SK-N-SH (cell line): ENCODE measurements around the gene MDK. TPM values are rescaled to one million over a fixed set of nuclear protein-coding genes. Genes with fewer than 3 reads are reported as not detected.
A peak's percentile ranks its signal among the peaks of the same experiment; 100 is the strongest.

Experiments used
- CTCF ChIA-PET: fragments of 300-600, 350-600 bp; formaldehyde crosslinking; extraction: SDS; loops from one replicate; lab custom pipeline; 2021; lab: Yijun Ruan, JAX
- POLR2A ChIA-PET: fragments of 350-600 bp; sonication (Branson Sonifier 250); formaldehyde crosslinking; extraction: SDS; loops from one replicate; lab custom pipeline; 2020; ENCODE audit warnings: antibody characterized with exemption, inconsistent platforms; lab: Yijun Ruan, JAX
- DNase-seq: peaks from one replicate; pipeline ENCODE4 v3.0.0; 2012
- H2AFZ ChIP-seq: fragments of 200-600 bp; sonication (generic); 2 replicates; pipeline ENCODE4 v1.8.1; 2016; ENCODE audit warnings: antibody characterized with exemption, mild to moderate bottlenecking, low read depth
- H3F3A ChIP-seq: fragments of 200-600 bp; sonication (generic); replicated peaks from 2 replicates; pipeline ENCODE3; 2016; ENCODE audit warnings: antibody characterized with exemption, mild to moderate bottlenecking; ENCODE audit not compliant: insufficient read depth
- H3K27ac ChIP-seq, 2 experiments: fragments of 200-500 bp in 1 of 2; fragments of 200-600 bp in 1 of 2; sonication (Bioruptor generic) in 1 of 2; sonication (generic), shearing (Covaris generic) in 1 of 2; 2 replicates each; pipeline versions ENCODE4 v1.5.1 to v1.6.1; 2014 to 2016; ENCODE audit warnings: low read depth in 2 of 2, inconsistent platforms in 1 of 2, low read length in 1 of 2, mild to moderate bottlenecking in 1 of 2, mixed read lengths in 1 of 2
- H3K27me3 ChIP-seq: fragments of 200-600 bp; sonication (generic), shearing (Covaris generic); 2 replicates; pipeline ENCODE4 v1.6.1; 2016; ENCODE audit warnings: mixed run types; ENCODE audit not compliant: insufficient read depth
- H3K36me3 ChIP-seq, 2 experiments: fragments of 200-500 bp in 1 of 2; fragments of 200-600 bp in 1 of 2; sonication (Bioruptor generic) in 1 of 2; sonication (generic) in 1 of 2; replicated peaks in 1 of 2; 2 replicates each; pipeline versions ENCODE3 to v1.5.1; 2014 to 2016; ENCODE audit warnings: low read length in 1 of 2, mild to moderate bottlenecking in 1 of 2; ENCODE audit not compliant: insufficient read depth in 2 of 2, control insufficient read depth in 1 of 2
- H3K4me1 ChIP-seq, 2 experiments: fragments of 200-500 bp in 1 of 2; fragments of 200-600 bp in 1 of 2; sonication (Bioruptor generic) in 1 of 2; sonication (generic), shearing (Covaris generic) in 1 of 2; 2 replicates each; pipeline versions ENCODE4 v1.5.1 to v1.6.1; 2014 to 2016; ENCODE audit warnings: low read depth in 1 of 2, low read length in 1 of 2, mixed run types in 1 of 2; ENCODE audit not compliant: insufficient read depth in 2 of 2, control insufficient read depth in 1 of 2
- H3K4me2 ChIP-seq: fragments of 200-600 bp; sonication (generic), shearing (Covaris generic); 2 replicates; pipeline ENCODE4 v1.6.1; 2017; ENCODE audit warnings: mixed run types
- H3K4me3 ChIP-seq, 2 experiments: fragments of 200-500 bp in 1 of 2; fragments of 200-600 bp in 1 of 2; sonication (Bioruptor generic) in 1 of 2; sonication (generic), shearing (Covaris generic) in 1 of 2; 2 replicates each; pipeline versions ENCODE4 v1.5.1 to v1.8.1; 2014 to 2016; ENCODE audit warnings: low read depth in 2 of 2, inconsistent platforms in 1 of 2, low read length in 1 of 2, mild to moderate bottlenecking in 1 of 2, mixed read lengths in 1 of 2, moderate library complexity in 1 of 2
- H3K79me2 ChIP-seq: fragments of 200-600 bp; sonication (generic); 2 replicates; pipeline ENCODE4 v1.8.1; 2017; ENCODE audit warnings: mild to moderate bottlenecking; ENCODE audit not compliant: insufficient read depth
- H3K9ac ChIP-seq: fragments of 200-600 bp; sonication (generic); 2 replicates; pipeline ENCODE4 v1.6.1; 2017; ENCODE audit warnings: mixed run types
- H3K9me2 ChIP-seq: fragments of 200-600 bp; sonication (generic); 2 replicates; pipeline ENCODE4 v1.6.1; 2017; ENCODE audit warnings: mixed run types
- H3K9me3 ChIP-seq: fragments of 200-600 bp; sonication (generic); 2 replicates; pipeline ENCODE4 v1.6.1; 2017; ENCODE audit warnings: mixed run types, mild to moderate bottlenecking, moderate library complexity
- H4K20me1 ChIP-seq: fragments of 200-600 bp; sonication (generic); 2 replicates; pipeline ENCODE4 v1.6.1; 2017; ENCODE audit warnings: mild to moderate bottlenecking, mixed run types; ENCODE audit not compliant: insufficient read depth
- FOSL2 ChIP-seq: IDR thresholded peaks from 2 replicates; pipeline ENCODE4 v1.4.0; 2012; ENCODE audit warnings: low read depth, mild to moderate bottlenecking, moderate library complexity, borderline replicate concordance
- GABPA ChIP-seq: IDR thresholded peaks from 2 replicates; pipeline ENCODE4 v1.4.0; 2012; ENCODE audit warnings: low read depth, mild to moderate bottlenecking
- MAX ChIP-seq: IDR thresholded peaks from 2 replicates; pipeline ENCODE4 v1.4.0; 2012; ENCODE audit warnings: low read depth
- MXI1 ChIP-seq: IDR thresholded peaks from 2 replicates; pipeline ENCODE4 v1.6.1; 2012; ENCODE audit warnings: mild to moderate bottlenecking, low read depth, low read length, improper control_type of control experiment
- RCOR1 ChIP-seq: fragments of 150-350 bp; IDR thresholded peaks from 2 replicates; pipeline ENCODE4 v1.6.1; 2017; ENCODE audit warnings: antibody characterized with exemption, low read length
- SIN3A ChIP-seq: IDR thresholded peaks from 2 replicates; pipeline ENCODE4 v1.6.1; 2012; ENCODE audit warnings: low read depth, mild to moderate bottlenecking, low read length, moderate library complexity, borderline replicate concordance
- SMC3 ChIP-seq: IDR thresholded peaks from 2 replicates; pipeline ENCODE4 v1.6.1; 2012; ENCODE audit warnings: low read depth, low read length, improper control_type of control experiment
- TCF12 ChIP-seq: IDR thresholded peaks from 2 replicates; pipeline ENCODE4 v1.4.0; 2012
- WGBS: methylation state at CpG from one replicate; pipeline ENCODE4 v1.1.6; 2017; ENCODE audit warnings: low lambda C conversion rate; 5-methylcytosine and 5-hydroxymethylcytosine counted together
- polyA plus RNA-seq, 3 experiments: library from polyadenylated mRNA; depleted of rRNA; stranded (reverse); fragments of >200 nt; gene quantifications; 2 replicates each; pipeline ENCODE4 v1.2.3, GENCODE V29; 2012
- TF ChIP-seq, protein P1 (sequence below): fragments of 200-600 bp; sonication (generic); IDR thresholded peaks from 2 replicates; pipeline ENCODE4 v1.6.1; 2017; ENCODE audit warnings: antibody characterized with exemption, mild to moderate bottlenecking, moderate library complexity
- TF ChIP-seq, protein P2 (sequence below): IDR thresholded peaks from 2 replicates; pipeline ENCODE4 v1.4.0; 2012; ENCODE audit warnings: low read depth, borderline replicate concordance
- TF ChIP-seq, protein P3 (sequence below): IDR thresholded peaks from 2 replicates; pipeline ENCODE4; 2012

The MDK gene
- polyA plus RNA-seq, 1 of the 3 experiments (the other 2 are of a cell fraction): 2,395 TPM

- Histone ChIP-seq H3K79me2 (peaks cover 40% of the 10 kb centered on the region), H3K4me2 (peak overlapping the region; percentile 74), H3K27me3 (no peaks in the 10 kb centered on the region), H3F3A (peaks cover 4% of the 10 kb centered on the region), H3K9ac (peak overlapping the region; percentile 67), H2AFZ (no peak overlapping the region), H3K36me3 (peaks cover 0 to 5% of the 10 kb centered on the region in 2 experiments), H3K9me3 (no peaks in the 10 kb centered on the region), H3K4me1 (peaks cover 32 to 54% of the 10 kb centered on the region in 2 experiments; a peak in 3 of 4 replicates), H3K4me3 (peak overlapping the region; percentile 14 to 24; a peak in 2 of 4 replicates), H4K20me1 (no peaks in the 10 kb centered on the region), H3K27ac (peak overlapping the region; percentile 89 to 91), H3K9me2 (no peaks in the 10 kb centered on the region)
- no peak for TF ChIP-seq SMC3
- TF ChIP-seq, protein P1, sequence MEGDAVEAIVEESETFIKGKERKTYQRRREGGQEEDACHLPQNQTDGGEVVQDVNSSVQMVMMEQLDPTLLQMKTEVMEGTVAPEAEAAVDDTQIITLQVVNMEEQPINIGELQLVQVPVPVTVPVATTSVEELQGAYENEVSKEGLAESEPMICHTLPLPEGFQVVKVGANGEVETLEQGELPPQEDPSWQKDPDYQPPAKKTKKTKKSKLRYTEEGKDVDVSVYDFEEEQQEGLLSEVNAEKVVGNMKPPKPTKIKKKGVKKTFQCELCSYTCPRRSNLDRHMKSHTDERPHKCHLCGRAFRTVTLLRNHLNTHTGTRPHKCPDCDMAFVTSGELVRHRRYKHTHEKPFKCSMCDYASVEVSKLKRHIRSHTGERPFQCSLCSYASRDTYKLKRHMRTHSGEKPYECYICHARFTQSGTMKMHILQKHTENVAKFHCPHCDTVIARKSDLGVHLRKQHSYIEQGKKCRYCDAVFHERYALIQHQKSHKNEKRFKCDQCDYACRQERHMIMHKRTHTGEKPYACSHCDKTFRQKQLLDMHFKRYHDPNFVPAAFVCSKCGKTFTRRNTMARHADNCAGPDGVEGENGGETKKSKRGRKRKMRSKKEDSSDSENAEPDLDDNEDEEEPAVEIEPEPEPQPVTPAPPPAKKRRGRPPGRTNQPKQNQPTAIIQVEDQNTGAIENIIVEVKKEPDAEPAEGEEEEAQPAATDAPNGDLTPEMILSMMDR: peak; percentile 39
- TF ChIP-seq FOSL2: peak; percentile 34; the same call in 1 of the 2 replicates
- TF ChIP-seq, protein P2, sequence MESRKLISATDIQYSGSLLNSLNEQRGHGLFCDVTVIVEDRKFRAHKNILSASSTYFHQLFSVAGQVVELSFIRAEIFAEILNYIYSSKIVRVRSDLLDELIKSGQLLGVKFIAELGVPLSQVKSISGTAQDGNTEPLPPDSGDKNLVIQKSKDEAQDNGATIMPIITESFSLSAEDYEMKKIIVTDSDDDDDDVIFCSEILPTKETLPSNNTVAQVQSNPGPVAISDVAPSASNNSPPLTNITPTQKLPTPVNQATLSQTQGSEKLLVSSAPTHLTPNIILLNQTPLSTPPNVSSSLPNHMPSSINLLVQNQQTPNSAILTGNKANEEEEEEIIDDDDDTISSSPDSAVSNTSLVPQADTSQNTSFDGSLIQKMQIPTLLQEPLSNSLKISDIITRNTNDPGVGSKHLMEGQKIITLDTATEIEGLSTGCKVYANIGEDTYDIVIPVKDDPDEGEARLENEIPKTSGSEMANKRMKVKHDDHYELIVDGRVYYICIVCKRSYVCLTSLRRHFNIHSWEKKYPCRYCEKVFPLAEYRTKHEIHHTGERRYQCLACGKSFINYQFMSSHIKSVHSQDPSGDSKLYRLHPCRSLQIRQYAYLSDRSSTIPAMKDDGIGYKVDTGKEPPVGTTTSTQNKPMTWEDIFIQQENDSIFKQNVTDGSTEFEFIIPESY: no peak
- peak; percentile 5; the same call in 1 of the 2 replicates for TF ChIP-seq MXI1
- TF ChIP-seq, protein P3, sequence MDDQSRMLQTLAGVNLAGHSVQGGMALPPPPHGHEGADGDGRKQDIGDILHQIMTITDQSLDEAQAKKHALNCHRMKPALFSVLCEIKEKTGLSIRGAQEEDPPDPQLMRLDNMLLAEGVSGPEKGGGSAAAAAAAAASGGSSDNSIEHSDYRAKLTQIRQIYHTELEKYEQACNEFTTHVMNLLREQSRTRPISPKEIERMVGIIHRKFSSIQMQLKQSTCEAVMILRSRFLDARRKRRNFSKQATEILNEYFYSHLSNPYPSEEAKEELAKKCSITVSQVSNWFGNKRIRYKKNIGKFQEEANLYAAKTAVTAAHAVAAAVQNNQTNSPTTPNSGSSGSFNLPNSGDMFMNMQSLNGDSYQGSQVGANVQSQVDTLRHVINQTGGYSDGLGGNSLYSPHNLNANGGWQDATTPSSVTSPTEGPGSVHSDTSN: peak; percentile 40
- peak; percentile 51 for TF ChIP-seq TCF12
- TF ChIP-seq MAX: peak; percentile 22; the same call in 1 of the 2 replicates
- peak; percentile 50; the same call in 1 of the 2 replicates for TF ChIP-seq SIN3A
- no peak for TF ChIP-seq RCOR1
- no peak for TF ChIP-seq GABPA
- WGBS: 28% methylated on average over 7 of the region's 21 CpGs
- DNase-seq: peak; percentile 77
- ChIA-PET POLR2A (no interaction called here), CTCF (interaction anchor here (1.0 to 18.0 kb wide), 6 partner anchors 13 to 491 kb away, joined by 3 to 423 read pairs (median 4); partner anchors contain the start of genes CHRM4 and DGKZ)
Observed at GRCh38 chr11:46363455-46364005, 17.9 kb upstream of the MDK start.
